Measurements from ENCODE around the gene IRF2BP2. TPM values are rescaled to one million over a fixed set of nuclear protein-coding genes. Genes with fewer than 3 reads are reported as not detected.

Gene IRF2BP2
- total and polyA plus RNA-seq, 2 donors (not counting 1 experiment from before 2014, with no cell fraction given): 17.8 to 71.8 TPM

- no peak overlapping the region for H3K27ac ChIP-seq (ENCODE audit: insufficient read depth, low read length)
- peak overlapping the region; percentile 31 for H2AFZ ChIP-seq (ENCODE audit: low read length)
- no peaks in the 10 kb centered on the region for H3K36me3 ChIP-seq (ENCODE audit: control insufficient read depth, insufficient read depth, low read length)
- H4K20me1 ChIP-seq (ENCODE audit: control insufficient read depth, extremely low read depth, insufficient read depth, low read length): no peaks in the 10 kb centered on the region
- peaks cover 3% of the 10 kb centered on the region for H3K4me1 ChIP-seq (ENCODE audit: control insufficient read depth, extremely low read depth, insufficient read depth, low read length)
- no peak for TF ChIP-seq CTCF (conservative IDR thresholded peaks at IDR 0.05 in 1 of 2, IDR thresholded peaks at IDR 0.05 in 1 of 2; ENCODE audit: low read depth in 1 of 2, low read length in 2 of 2)
- H3K9me3 ChIP-seq (ENCODE audit: control insufficient read depth, insufficient read depth, low read depth, low read length): no peaks in the 10 kb centered on the region
- H3K4me3 ChIP-seq (replicated peaks in 1 of 4; ENCODE audit: control extremely low read depth in 1 of 4, insufficient read depth in 1 of 4, low read depth in 3 of 4, low read length in 4 of 4): no peak overlapping the region
- H3K4me2 ChIP-seq (ENCODE audit: extremely low read depth, insufficient read depth, low read length): peak overlapping the region; percentile 54
- no peaks in the 10 kb centered on the region for H3K27me3 ChIP-seq (ENCODE audit: control insufficient read depth, insufficient read depth, low read length)
- peak in 1 of 2 donors; percentile 40 for DNase-seq (ENCODE audit: low read depth in 2 of 2)
- no peaks in the 10 kb centered on the region for H3K79me2 ChIP-seq (ENCODE audit: control insufficient read depth, insufficient read depth, low read length)
- no peak overlapping the region for H3K9ac ChIP-seq (ENCODE audit: insufficient read depth, low read length)
Measured at GRCh38 chr1:234589854-234590620, 19.9 kb downstream of the IRF2BP2 start.

- Histone ChIP-seq H3K4me1 (ENCODE audit: control insufficient read depth, extremely low read depth, insufficient read depth, low read length) (peaks cover 3% of the 10 kb centered on the region), H3K4me3 (replicated peaks in 1 of 4; ENCODE audit: control extremely low read depth in 1 of 4, insufficient read depth in 1 of 4, low read depth in 3 of 4, low read length in 4 of 4) (no peak overlapping the region), H3K9me3 (ENCODE audit: control insufficient read depth, insufficient read depth, low read depth, low read length) (no peaks in the 10 kb centered on the region), H3K9ac (ENCODE audit: insufficient read depth, low read length) (no peak overlapping the region), H3K36me3 (ENCODE audit: control insufficient read depth, insufficient read depth, low read length) (no peaks in the 10 kb centered on the region), H2AFZ (ENCODE audit: low read length) (no peak overlapping the region), H3K4me2 (ENCODE audit: extremely low read depth, insufficient read depth, low read length) (no peak overlapping the region), H3K79me2 (ENCODE audit: control insufficient read depth, insufficient read depth, low read length) (no peaks in the 10 kb centered on the region), H3K27me3 (ENCODE audit: control insufficient read depth, insufficient read depth, low read length) (no peaks in the 10 kb centered on the region), H4K20me1 (ENCODE audit: control insufficient read depth, extremely low read depth, insufficient read depth, low read length) (no peaks in the 10 kb centered on the region), H3K27ac (ENCODE audit: insufficient read depth, low read length) (no peak overlapping the region)
- TF ChIP-seq EZH2 (IDR thresholded peaks at IDR 0.05; ENCODE audit: low read length, missing control alignments) (no peak), CTCF (conservative IDR thresholded peaks at IDR 0.05 in 1 of 2, IDR thresholded peaks at IDR 0.05 in 1 of 2; ENCODE audit: low read depth in 1 of 2, low read length in 2 of 2) (no peak)
- peak in 1 of 2 donors; percentile 73 for DNase-seq (ENCODE audit: low read depth in 2 of 2)
Measured at GRCh38 chr1:234589064-234589800, 20.7 kb downstream of the IRF2BP2 start.

- H3K4me2 ChIP-seq (ENCODE audit: extremely low read depth, insufficient read depth, low read length): no peak overlapping the region
- H3K9me3 ChIP-seq (ENCODE audit: control insufficient read depth, insufficient read depth, low read depth, low read length): no peaks in the 10 kb centered on the region
- TF ChIP-seq CTCF (conservative IDR thresholded peaks at IDR 0.05 in 1 of 2, IDR thresholded peaks at IDR 0.05 in 1 of 2; ENCODE audit: low read depth in 1 of 2, low read length in 2 of 2) (no peak), EZH2 (IDR thresholded peaks at IDR 0.05; ENCODE audit: low read length, missing control alignments) (no peak)
- no peak overlapping the region for H3K4me3 ChIP-seq (replicated peaks in 1 of 4; ENCODE audit: control extremely low read depth in 1 of 4, insufficient read depth in 1 of 4, low read depth in 3 of 4, low read length in 4 of 4)
- no peak overlapping the region for H2AFZ ChIP-seq (ENCODE audit: low read length)
- no peaks in the 10 kb centered on the region for H3K27me3 ChIP-seq (ENCODE audit: control insufficient read depth, insufficient read depth, low read length)
- H3K9ac ChIP-seq (ENCODE audit: insufficient read depth, low read length): no peak overlapping the region
- H3K27ac ChIP-seq (ENCODE audit: insufficient read depth, low read length): no peak overlapping the region
- no peak for DNase-seq (ENCODE audit: low read depth in 2 of 2)
- no peaks in the 10 kb centered on the region for H3K79me2 ChIP-seq (ENCODE audit: control insufficient read depth, insufficient read depth, low read length)
- H4K20me1 ChIP-seq (ENCODE audit: control insufficient read depth, extremely low read depth, insufficient read depth, low read length): no peaks in the 10 kb centered on the region
- H3K4me1 ChIP-seq (ENCODE audit: control insufficient read depth, extremely low read depth, insufficient read depth, low read length): peaks cover 3% of the 10 kb centered on the region
- H3K36me3 ChIP-seq (ENCODE audit: control insufficient read depth, insufficient read depth, low read length): no peaks in the 10 kb centered on the region
Measured at GRCh38 chr1:234588386-234588785, 21.6 kb downstream of the IRF2BP2 start.
